Right cardiac atrium (tissue), 5 donors: Measurements from ENCODE around the gene PER1. TPM values are rescaled to one million over a fixed set of nuclear protein-coding genes. Genes with fewer than 3 reads are reported as not detected.

Experiments used
- ATAC-seq, 2 donors: fragments of 200-7000 bp; cut with Tn5 transposase; one replicate each; pipeline versions ENCODE4 v1.8.0 to v1.9.1; 2020; ENCODE audit warnings: moderate library complexity in 2 of 2, mild to moderate bottlenecking in 1 of 2
- DNase-seq, 3 donors: peaks; one replicate each; pipeline ENCODE4 v3.0.0-alpha.2; 2020
- H3K27ac ChIP-seq: one replicate; pipeline ENCODE4 v1.5.1; 2013; ENCODE audit warnings: mild to moderate bottlenecking, low read length, control low read depth, moderate library complexity
- H3K27me3 ChIP-seq: one replicate; pipeline ENCODE4 v1.6.1; 2013; ENCODE audit not compliant: control insufficient read depth, insufficient read depth
- H3K4me1 ChIP-seq: one replicate; pipeline ENCODE4 v1.6.1; 2013; ENCODE audit warnings: low read length; ENCODE audit not compliant: control insufficient read depth, insufficient read depth
- H3K4me3 ChIP-seq: one replicate; pipeline ENCODE4 v1.5.1; 2013; ENCODE audit warnings: low read length, control low read depth
- H3K9me3 ChIP-seq: one replicate; pipeline ENCODE4 v1.6.1; 2013; ENCODE audit warnings: low read length; ENCODE audit not compliant: control insufficient read depth
- WGBS: extraction: QIAGEN DNeasy Blood & Tissue Kit; methylation state at CpG from one replicate; pipeline ENCODE4 v1.1.7; 2013; 5-methylcytosine and 5-hydroxymethylcytosine counted together
- intact Hi-C, 4 donors: fragments of 100-400 bp; cut with DNase I; formaldehyde crosslinking; loops; one replicate each; pipeline versions ENCODE4 v1.11.0 to v1.14.0; 2022 to 2023
- polyA plus RNA-seq: library from polyadenylated mRNA; stranded (reverse); fragments of 200-250 nt; gene quantifications from one replicate; pipeline ENCODE4 v1.2.3, GENCODE V29; 2013
- total RNA-seq, 4 donors: library from RNA; stranded (reverse); fragmentation: NEBNext Ultra II Directional; extraction: Animal tissue kit (Norgen Biotek cat#: 25700); gene quantifications; one replicate each; pipeline ENCODE4 v1.2.1, GENCODE V29; 2021
- donor health status: healthy with polysubstance abuse.
- donor health status: DM: no; HTN: yes; CAD: no.
- donor health status: DM: no; HTN: no; CAD: no.
- donor health status: DM: no; HTN: yes; CAD: no; lungs with severe emphysema.
- donor health status: DM: yes; HTN: yes; CAD: no.

Gene PER1
- total and polyA plus RNA-seq, 5 donors, result 96.2 to 150 (median 112) TPM

- no peak for ATAC-seq
- intact Hi-C loops, result no loop called here
- Histone ChIP-seq H3K4me3 (no peak overlapping the region), H3K4me1 (peaks cover 18% of the 10 kb centered on the region), H3K27ac (no peak overlapping the region), H3K27me3 (no peaks in the 10 kb centered on the region), H3K9me3 (no peaks in the 10 kb centered on the region)
- DNase-seq, result peak in 1 of 3 donors; percentile 39
- WGBS, result 73% methylated on average over 4 of the region's 4 CpGs
Observed at GRCh38 chr17:8159459-8160223, 7.4 kb upstream of the PER1 start.

GRCh38 chr17:8159032-8159400 lies 6.8 kb upstream of the PER1 start:
- Histone ChIP-seq H3K27ac (no peak overlapping the region), H3K9me3 (no peaks in the 10 kb centered on the region), H3K4me3 (no peak overlapping the region), H3K27me3 (no peaks in the 10 kb centered on the region), H3K4me1 (peaks cover 12% of the 10 kb centered on the region)
- DNase-seq, result peak in 1 of 3 donors; percentile 7
- intact Hi-C loops, result no loop called here
- no peak for ATAC-seq
- WGBS, result 61% methylated on average over 3 of the region's 3 CpGs

GRCh38 chr17:8158267-8159031 lies 6.2 kb upstream of the PER1 start:
- intact Hi-C loops, result no loop called here
- H3K27me3 ChIP-seq, result no peaks in the 10 kb centered on the region
- ATAC-seq, result peak in 1 of 2 donors; percentile 3
- H3K9me3 ChIP-seq, result no peaks in the 10 kb centered on the region
- H3K4me1 ChIP-seq, result peaks cover 8% of the 10 kb centered on the region
- H3K4me3 ChIP-seq, result no peak overlapping the region
- DNase-seq, result peak; percentile 89 to 97 (median 95)
- WGBS, result 42% methylated on average over 20 of the region's 20 CpGs
- H3K27ac ChIP-seq, result peak overlapping the region; percentile 97

GRCh38 chr17:8156246-8156992 lies 4.2 kb upstream of the PER1 start:
- Histone ChIP-seq H3K4me1 (peaks cover 13% of the 10 kb centered on the region), H3K27me3 (no peaks in the 10 kb centered on the region), H3K4me3 (peak overlapping the region; percentile 96), H3K27ac (peak overlapping the region; percentile 100), H3K9me3 (no peaks in the 10 kb centered on the region)
- under 1% methylated on average over 59 of the region's 59 CpGs for WGBS
- ATAC-seq, result peak; percentile 71 to 75
- intact Hi-C loops, result no loop called here
- peak; percentile 100 for DNase-seq

- Histone ChIP-seq H3K4me1 (peaks cover 11% of the 10 kb centered on the region), H3K27ac (peak overlapping the region; percentile 100), H3K27me3 (no peaks in the 10 kb centered on the region), H3K9me3 (no peaks in the 10 kb centered on the region), H3K4me3 (peak overlapping the region; percentile 96)
- DNase-seq (peak in 2 of 3 donors; percentile 75 to 78), ATAC-seq (no peak)
- intact Hi-C loops, result no loop called here
- WGBS, result under 1% methylated on average over 11 of the region's 11 CpGs
Observed at GRCh38 chr17:8155996-8156245, 3.7 kb upstream of the PER1 start.

- DNase-seq (peak in 1 of 3 donors; percentile 30), ATAC-seq (no peak)
- Histone ChIP-seq H3K27ac (peak overlapping the region; percentile 100), H3K9me3 (no peaks in the 10 kb centered on the region), H3K4me3 (peak overlapping the region; percentile 96), H3K27me3 (no peaks in the 10 kb centered on the region), H3K4me1 (peaks cover 14% of the 10 kb centered on the region)
- intact Hi-C loops, result no loop called here
- 7% methylated on average over 14 of the region's 14 CpGs for WGBS
Observed at GRCh38 chr17:8155231-8155995, 3.2 kb upstream of the PER1 start.

GRCh38 chr17:8154608-8155155 lies 2.5 kb upstream of the PER1 start:
- intact Hi-C loops, result no loop called here
- no peak for DNase-seq
- WGBS, result 17% methylated on average over 11 of the region's 11 CpGs
- peak overlapping the region; percentile 96 for H3K4me3 ChIP-seq
- peak overlapping the region; percentile 100 for H3K27ac ChIP-seq
- peaks cover 19% of the 10 kb centered on the region for H3K4me1 ChIP-seq
- H3K27me3 ChIP-seq, result no peaks in the 10 kb centered on the region
- ATAC-seq, result no peak
- no peaks in the 10 kb centered on the region for H3K9me3 ChIP-seq

GRCh38 chr17:8153957-8154607 lies 1.9 kb upstream of the PER1 start:
- under 1% methylated on average over 22 of the region's 22 CpGs for WGBS
- Histone ChIP-seq H3K9me3 (no peaks in the 10 kb centered on the region), H3K27ac (peak overlapping the region; percentile 100), H3K27me3 (no peaks in the 10 kb centered on the region), H3K4me3 (peak overlapping the region; percentile 96), H3K4me1 (peaks cover 19% of the 10 kb centered on the region)
- ATAC-seq, result peak; percentile 66 to 69
- DNase-seq, result peak; percentile 100
- intact Hi-C loops, result no loop called here

GRCh38 chr17:8153525-8153956 lies 1.3 kb upstream of the PER1 start:
- H3K27me3 ChIP-seq, result no peaks in the 10 kb centered on the region
- 18% methylated on average over 13 of the region's 13 CpGs for WGBS
- H3K9me3 ChIP-seq, result no peaks in the 10 kb centered on the region
- H3K27ac ChIP-seq, result peak overlapping the region; percentile 100
- DNase-seq (peak; percentile 81 to 89 (median 89)), ATAC-seq (peak; percentile 4 to 49)
- H3K4me3 ChIP-seq, result peak overlapping the region; percentile 38
- intact Hi-C loops, result no loop called here
- H3K4me1 ChIP-seq, result peaks cover 19% of the 10 kb centered on the region

GRCh38 chr17:8153031-8153451 lies 837 bp upstream of the PER1 start:
- Histone ChIP-seq H3K4me3 (peak overlapping the region; percentile 15), H3K9me3 (no peaks in the 10 kb centered on the region), H3K27ac (peak overlapping the region; percentile 100), H3K4me1 (peaks cover 19% of the 10 kb centered on the region), H3K27me3 (no peaks in the 10 kb centered on the region)
- intact Hi-C loops, result no loop called here
- DNase-seq (peak in 1 of 3 donors; percentile 44), ATAC-seq (no peak)
- WGBS, result 49% methylated on average over 7 of the region's 7 CpGs
